ENCODE measurements around the gene ARHGEF17.

The ARHGEF17 gene

DNA sequence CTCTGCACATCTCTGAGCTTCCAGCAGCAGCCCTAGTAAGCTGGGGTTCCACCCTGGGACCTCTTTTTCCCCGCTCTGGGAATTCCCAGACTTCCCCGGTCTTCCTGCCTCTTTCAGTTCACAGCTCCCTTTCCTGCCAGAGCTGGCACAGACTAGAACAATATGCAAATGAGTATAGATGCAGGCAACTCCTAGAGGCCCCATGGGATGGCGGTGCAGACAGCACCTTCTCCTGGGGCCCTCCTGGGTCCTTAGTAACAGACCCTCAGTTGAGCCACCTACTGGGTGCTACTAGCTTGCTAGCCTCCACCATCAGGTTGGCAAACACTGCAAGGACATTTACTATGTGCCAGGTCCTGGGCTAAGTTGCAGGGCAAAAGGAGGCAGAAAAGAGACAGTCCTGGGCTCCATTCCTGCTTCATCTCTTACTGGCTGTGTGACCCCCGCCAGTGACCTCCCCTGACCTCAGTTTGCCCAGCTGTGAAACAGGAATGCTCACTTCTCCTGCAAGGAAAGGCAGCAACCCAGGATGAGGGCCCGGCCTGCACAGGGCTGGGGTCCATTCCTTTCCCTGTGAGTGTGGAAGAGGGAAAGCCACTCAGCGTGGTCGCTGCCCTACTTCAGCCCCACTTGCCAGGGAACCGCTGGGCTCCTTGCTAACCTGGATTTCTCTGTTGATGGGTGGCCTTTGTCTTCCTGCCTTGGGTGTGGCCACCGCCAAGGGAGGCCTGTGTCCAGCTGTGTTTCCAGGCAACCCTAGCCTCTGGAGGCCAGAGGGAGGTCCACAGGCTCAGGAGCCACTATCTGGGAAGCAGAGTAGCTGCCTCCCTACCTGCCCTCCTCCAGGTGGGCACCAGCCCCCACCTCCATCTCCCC is 75.4 kb downstream of the ARHGEF17 start:
- DNase-seq: no peak

DNA sequence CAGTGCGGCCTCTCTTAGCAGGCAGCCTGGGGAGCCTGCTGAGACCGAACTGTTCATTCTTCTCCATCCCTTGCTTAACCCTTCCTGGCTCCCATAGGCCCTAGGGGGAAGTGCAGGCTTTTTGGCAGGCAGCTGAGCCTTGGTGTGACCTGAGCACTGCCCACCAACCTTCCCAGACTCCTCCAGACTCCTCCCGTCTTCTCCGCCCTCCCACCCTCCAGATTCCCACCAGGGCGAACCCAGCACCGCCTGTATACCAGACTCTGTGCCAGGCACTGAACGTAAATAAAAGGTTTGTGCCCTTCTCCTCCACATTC is 76.0 kb downstream of the ARHGEF17 start:
- no peak for DNase-seq

DNA sequence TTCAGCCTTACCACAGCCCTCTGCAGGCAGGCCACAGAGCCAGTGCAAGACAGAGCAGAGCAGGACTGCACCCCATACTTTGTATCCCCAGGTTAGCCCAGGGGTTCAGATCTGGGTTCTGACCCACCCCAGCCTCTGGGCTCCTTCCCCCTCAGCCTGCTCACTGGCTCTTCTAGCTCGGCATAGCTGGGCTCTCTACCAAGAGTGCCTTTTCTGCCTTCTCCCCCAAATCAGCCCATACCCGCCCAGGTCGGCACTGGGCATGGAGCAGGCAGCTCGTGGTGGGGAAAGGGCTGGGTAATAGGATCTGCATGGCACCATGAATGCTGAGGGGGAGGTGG is 76.4 kb downstream of the ARHGEF17 start:
- DNase-seq: no peak

DNA sequence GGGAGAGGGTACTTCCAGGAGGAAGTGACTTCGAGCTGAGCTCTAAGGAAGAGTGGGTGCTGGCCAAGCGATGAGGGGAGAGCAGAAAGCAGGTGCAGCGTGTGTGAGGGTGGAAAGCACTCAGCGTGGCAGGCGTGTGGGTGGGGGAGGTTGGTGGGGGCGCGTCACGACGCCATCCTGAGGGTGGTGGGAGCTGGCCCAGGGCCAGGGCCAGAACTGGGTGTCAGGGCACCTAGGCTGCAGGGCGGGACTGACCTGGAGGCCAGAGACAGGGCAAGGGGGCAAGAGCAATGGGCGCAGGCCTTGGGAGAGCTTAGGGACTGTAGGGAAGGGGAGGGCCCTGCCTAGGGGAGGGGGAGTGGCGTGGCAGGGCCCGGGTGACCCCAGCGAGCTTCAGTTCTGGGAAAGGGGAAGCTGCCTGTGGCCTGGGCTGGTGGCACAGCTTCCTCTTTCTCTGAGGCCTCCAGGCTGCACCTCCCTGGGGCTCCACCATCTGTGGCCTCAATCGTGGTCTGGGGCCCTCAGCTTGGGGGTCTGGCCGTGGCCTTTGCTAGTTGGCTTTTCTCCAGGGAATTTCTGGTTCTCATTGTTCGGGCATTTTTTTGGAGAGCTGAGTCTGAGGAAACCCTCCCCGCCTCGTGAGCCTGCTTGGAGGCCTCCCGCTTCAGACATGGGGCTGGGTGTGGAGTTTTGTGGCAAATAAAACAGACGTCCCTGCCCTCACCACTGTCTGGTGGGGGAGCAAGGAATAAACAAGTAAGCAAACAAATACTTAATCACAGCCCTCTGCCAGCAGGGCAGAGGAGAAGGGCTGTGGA is 77.0 kb downstream of the ARHGEF17 start:
- DNase-seq: no peak

- no peak for DNase-seq
Measured at GRCh38 chr11:73386016-73386415, 77.9 kb downstream of the ARHGEF17 start.

DNA sequence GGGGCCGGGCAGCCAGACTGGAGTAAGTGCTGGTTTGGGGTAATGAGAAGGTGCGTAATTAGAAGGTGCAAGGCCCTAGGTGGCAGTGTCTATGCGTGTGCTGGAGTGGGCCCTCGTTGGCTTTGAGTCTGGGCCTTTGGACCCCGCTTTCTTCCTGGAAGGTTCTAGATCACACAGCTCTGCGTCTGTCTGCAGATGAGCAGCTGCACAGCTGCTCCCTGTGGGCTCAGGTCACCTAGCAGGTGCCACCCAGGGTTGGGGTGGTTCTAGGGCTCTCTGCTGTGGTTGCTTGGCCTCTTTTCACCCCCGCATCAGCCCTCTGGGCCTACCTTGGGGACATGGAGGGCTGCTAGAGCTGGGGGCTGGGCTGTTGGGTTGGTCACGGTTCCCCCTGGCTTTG is 78.5 kb downstream of the ARHGEF17 start:
- no peak for DNase-seq

- no peak for DNase-seq
Measured at GRCh38 chr11:73387594-73388264, 79.7 kb downstream of the ARHGEF17 start.

- no peak for DNase-seq
Measured at GRCh38 chr11:73388265-73389133, 80.4 kb downstream of the ARHGEF17 start.

- no peak for DNase-seq
Measured at GRCh38 chr11:73389134-73389525, 81.1 kb downstream of the ARHGEF17 start.

- DNase-seq: no peak
Measured at GRCh38 chr11:73389916-73390315, 81.8 kb downstream of the ARHGEF17 start.

- DNase-seq: no peak
Measured at GRCh38 chr11:73390601-73391565, 82.8 kb downstream of the ARHGEF17 start.

GRCh38 chr11:73391665-73392064 is 83.6 kb downstream of the ARHGEF17 start:
- no peak for DNase-seq

DNA sequence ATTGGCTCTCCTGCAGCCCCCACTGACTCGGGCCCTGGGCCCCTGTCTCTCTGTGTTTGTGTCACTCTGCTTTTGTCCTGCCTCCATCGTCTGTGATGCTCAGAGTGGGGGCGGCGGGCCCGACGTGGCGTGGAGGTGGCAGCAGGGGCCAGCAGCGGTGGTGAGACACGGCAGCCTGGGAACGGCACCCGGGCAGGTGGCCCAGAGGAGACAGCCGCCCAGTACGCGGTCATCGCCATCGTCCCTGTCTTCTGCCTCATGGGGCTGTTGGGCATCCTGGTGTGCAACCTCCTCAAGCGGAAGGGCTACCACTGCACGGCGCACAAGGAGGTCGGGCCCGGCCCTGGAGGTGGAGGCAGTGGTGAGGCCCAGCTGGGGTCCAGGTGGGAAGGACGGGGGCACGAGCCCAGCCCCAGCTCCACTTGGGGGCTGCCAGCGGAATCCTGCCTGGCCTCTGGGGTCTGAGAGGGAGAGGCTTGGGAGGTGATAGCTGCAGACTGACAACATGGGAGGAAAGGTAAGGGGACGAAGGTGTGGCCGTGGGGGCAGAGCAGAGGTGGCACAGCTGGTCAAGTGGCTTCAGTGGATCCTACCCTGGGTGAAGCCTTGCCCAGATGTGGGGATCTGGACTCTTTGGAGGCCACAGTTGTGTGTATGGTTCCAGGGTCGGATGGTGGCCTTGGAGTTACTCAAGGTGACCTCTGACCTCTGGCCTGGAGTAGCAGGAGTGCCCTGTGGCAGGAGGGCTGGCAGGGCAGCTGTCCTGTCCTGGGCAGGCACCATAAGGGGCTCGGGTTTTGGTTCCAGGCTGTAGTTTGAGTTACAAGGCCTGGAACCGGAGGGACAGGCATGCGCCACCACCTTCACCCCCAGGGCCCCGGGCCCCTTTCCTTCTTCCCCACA is 84.3 kb downstream of the ARHGEF17 start:
- no peak for DNase-seq

GRCh38 chr11:73393011-73393380 is 84.9 kb downstream of the ARHGEF17 start:
- DNase-seq: no peak

DNA sequence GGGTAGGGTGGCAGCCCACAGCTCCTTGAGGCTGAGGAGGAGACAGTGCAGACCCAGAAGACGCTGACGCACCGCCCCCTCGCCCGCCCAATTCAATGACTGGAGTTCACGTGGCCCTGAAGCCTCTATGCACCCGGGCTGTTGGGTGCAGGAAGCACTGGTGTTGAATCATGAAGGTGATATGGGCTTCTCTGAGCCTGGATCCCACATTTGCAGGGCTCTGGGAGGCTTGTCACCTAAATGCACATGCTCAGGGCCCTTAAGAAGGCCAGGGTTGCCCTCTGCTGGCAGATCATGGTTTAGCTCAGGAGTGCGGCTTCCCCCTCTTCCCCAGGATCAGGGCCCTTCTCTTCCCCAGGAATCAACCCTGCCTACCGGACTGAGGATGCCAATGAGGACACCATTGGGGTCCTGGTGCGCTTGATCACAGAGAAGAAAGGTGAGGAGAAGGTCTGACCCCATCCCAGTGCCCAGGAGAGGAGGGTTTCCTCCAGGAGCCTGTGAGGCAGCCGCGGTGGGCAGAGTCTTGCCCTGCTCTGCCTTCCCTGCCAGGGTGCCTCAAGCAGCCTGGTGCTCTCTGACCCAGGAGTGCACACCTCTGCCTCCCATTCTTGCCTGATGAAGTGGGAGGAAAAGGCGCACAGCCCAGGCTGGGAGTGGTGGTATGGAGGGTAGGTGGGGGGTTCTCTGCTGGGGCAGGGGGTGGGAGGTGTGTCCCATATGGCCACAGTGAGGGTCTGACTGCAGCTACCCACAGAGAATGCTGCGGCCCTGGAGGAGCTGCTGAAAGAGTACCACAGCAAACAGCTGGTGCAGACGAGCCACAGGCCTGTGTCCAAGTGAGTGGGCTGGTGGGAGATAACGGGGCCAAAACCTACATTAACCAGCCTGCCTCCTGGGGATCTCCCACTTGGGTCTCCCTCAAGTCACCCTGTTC is 85.7 kb downstream of the ARHGEF17 start:
- peak; percentile 80 for DNase-seq

DNA sequence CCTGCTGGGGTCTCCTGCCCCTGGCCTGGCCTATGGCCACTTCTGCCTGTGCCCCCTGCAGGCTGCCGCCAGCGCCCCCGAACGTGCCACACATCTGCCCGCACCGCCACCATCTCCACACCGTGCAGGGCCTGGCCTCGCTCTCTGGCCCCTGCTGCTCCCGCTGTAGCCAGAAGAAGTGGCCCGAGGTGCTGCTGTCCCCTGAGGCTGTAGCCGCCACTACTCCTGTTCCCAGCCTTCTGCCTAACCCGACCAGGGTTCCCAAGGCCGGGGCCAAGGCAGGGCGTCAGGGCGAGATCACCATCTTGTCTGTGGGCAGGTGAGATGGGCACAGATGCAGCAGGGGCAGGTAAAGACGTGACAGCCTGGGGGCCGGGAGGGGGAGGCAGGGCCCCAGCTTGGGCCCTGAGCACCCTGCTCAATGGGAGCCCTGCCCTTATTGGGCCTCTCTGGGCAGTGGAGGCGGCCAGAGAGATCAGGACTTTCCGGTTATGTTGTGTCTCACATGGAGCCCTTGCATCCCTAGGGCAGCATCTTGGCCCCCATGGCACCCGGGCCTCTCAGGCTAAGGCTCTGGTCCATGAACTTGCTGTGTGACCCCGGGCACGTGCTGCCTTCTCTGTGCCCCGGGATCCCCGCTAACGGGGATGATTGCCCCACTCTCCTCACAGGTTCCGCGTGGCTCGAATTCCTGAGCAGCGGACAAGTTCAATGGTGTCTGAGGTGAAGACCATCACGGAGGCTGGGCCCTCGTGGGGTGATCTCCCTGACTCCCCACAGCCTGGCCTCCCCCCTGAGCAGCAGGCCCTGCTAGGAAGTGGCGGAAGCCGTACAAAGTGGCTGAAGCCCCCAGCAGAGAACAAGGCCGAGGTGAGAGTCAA is 86.6 kb downstream of the ARHGEF17 start:
- no peak for DNase-seq

DNA sequence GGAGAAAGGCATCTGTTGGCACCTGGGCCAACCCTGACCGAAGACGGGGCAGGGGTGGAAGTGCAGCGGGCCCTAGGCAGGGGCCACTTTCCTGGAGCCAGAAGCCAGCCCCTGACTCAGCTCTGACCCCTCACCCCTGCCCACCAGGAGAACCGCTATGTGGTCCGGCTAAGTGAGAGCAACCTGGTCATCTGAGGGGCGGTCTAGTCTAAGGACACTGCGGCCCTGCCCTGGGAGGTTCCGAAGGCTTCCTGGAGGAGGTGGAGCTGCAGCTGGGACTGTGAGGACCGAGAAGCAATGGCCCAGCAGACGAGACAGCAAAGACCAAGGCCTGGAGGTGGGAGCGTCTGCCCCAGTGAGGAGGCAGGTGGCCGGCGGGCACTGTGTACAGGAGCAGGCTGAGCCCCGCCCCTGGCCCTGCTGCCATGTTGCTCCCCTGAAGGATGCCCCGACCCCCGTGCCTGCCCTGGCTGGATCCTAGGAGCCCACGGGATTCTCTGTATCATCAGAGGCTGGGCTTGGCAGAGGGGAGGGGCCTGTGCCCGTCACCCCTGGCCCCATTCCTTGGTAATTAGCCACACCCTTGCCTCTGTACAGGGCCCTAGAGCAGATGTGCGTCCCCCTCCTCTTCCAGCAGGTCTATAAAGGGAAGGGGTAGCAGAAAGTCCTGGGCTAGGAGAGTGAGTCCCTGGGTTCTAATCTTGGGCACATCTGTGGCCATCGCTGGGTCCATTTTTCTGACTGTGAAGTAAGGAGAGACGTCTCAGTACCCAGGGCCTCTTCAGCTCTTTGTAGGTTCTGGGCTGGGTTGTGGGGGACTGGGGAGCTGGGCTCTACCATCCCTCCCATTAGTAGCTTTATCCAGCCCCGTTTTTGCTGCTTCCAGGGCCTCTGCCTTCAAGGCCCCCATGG is 87.5 kb downstream of the ARHGEF17 start:
- no peak for DNase-seq

Measured in right forelimb (tissue), 1 donor.